ENCODE results near the gene RUNX2.
"Not testable (repeated sequence)": the region's sequence is repeated elsewhere in the genome, so short reads cannot be mapped to it uniquely, and the experiment has no call there.

Gene RUNX2

DNA sequence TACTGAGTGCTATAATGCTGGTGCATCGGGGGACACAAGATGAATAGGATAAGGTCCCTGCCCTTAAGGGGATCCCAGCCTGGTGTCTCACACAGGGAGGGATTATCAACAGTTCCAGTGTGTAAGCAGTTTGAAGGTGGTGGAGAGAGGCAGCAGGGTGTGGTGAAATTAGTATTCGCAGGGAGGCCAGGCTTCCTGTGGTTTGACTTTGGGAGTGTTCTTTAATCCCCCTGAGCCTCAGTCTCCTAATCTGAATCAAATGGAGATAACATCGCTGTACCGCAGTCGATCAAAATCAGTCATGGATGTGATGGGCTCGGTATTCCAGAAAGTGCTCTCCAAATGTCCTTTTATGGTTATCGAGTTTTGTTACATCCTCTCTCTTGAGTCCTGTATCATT, 337.7 kb downstream of the RUNX2 start:
- in situ Hi-C loops (cut with MboI; ENCODE audit: low pct_unique_long_range_greater_than_20kb, low sequenced_read_pairs): no loop called here
- DNase-seq: peak; percentile 58

GRCh38 chr6:45666846-45667245, 338.7 kb downstream of the RUNX2 start:
- in situ Hi-C loops (cut with MboI; ENCODE audit: low pct_unique_long_range_greater_than_20kb, low sequenced_read_pairs): no loop called here
- DNase-seq: peak; percentile 57

DNA sequence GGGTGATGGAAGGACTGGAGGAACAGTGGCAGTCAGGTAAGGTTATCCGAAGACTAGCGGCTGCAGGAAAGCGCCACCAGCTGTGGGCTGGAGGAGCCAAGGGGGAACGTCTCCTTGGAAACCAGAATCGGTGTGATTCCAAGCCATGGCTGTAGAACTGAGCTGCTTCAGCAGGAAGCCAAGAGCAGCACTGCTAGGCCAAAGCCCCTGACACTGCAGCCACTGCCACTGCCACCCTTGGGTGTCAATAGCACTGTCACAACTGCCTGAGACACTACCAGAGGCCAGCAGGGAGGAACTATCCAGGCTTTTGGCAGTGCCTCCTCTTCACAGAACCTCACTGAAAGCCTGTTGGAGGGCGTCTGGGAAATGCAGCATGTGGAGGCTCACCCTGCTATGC, 339.2 kb downstream of the RUNX2 start:
- in situ Hi-C loops (cut with MboI; ENCODE audit: low pct_unique_long_range_greater_than_20kb, low sequenced_read_pairs): no loop called here

DNA sequence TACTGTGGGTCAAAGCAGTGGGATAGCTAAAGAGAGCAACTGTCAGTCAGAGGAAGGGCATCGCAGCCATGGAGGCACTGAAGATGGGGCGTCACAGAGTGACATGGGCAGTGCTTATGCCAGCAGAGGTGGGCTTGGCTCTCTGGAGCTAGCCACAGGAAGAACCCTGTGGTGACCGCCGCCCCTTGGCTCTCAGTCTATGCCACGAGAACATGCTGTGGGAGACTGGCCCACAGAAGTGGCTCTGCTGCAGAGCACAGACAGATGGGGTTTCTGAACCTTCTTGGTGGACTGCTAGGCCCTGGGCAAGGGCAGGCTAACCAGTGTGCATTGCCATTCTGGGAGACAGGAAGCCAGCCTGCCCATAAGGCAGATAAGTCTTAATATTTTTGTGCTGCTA, 339.6 kb downstream of the RUNX2 start:
- in situ Hi-C loops (cut with MboI; ENCODE audit: low pct_unique_long_range_greater_than_20kb, low sequenced_read_pairs): no loop called here
- DNase-seq: no peak

More for the DNA sequence above, 339.2 kb downstream of the RUNX2 start:
- DNase-seq: no peak

GRCh38 chr6:45668705-45669104, 340.6 kb downstream of the RUNX2 start:
- in situ Hi-C loops (cut with MboI; ENCODE audit: low pct_unique_long_range_greater_than_20kb, low sequenced_read_pairs): no loop called here

DNA sequence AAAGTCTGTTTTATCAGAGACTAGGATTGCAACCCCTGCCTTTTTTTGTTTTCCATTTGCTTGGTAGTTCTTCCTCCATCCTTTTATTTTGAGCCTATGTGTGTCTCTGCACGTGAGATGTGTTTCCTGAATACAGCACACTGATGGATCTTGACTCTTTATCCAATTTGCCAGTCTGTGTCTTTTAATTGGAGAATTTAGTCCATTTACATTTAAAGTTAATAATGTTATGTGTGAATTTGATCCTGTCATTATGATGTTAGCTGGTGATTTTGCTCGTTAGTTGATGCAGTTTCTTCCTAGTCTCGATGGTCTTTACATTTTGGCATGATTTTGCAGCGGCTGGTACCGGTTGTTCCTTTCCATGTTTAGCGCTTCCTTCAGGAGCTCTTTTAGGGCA, 345.0 kb downstream of the RUNX2 start:
- in situ Hi-C loops (cut with MboI; ENCODE audit: low pct_unique_long_range_greater_than_20kb, low sequenced_read_pairs); DNase-seq: not testable (repeated sequence)

More at GRCh38 chr6:45668705-45669104, 340.6 kb downstream of the RUNX2 start:
- no peak for DNase-seq

DNA sequence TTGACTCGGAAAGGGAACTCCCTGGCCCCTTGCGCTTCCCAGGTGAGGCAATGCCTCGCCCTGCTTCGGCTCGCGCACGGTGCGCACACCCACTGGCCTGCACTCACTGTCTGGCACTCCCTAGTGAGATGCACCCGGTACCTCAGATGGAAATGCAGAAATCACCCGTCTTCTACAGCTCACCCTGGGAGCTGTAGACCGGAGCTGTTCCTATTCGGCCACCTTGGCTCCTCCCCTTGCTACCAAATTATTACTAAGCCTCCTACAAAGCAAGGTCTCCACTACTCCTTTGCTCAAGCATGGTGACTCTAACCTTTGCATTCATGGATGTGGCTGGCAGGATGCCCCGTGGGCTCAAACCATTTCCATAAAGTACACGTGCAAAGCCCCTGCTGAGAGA, 347.0 kb downstream of the RUNX2 start:
- DNase-seq; in situ Hi-C loops (cut with MboI; ENCODE audit: low pct_unique_long_range_greater_than_20kb, low sequenced_read_pairs): not testable (repeated sequence)

DNA sequence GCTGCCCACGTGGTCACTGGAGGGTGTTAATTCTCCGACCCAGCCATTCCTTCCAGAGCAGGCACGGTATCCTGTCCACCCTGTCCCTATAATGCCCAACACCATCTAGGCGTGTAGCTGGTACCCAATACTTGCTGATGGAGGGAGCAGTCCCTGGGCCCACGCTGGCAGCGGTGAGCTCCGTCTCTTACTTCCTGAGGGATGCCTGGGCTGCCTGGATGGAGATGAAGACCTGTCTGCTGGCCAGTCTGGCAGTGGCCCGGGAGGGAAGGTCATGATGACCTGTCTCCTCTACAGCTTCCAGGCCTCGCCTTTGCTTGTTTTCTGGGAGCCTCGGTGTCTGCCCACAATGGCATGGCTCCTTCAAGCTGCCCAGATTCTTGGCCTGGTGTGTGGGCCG, 347.5 kb downstream of the RUNX2 start:
- in situ Hi-C loops (cut with MboI; ENCODE audit: low pct_unique_long_range_greater_than_20kb, low sequenced_read_pairs): no loop called here
- no peak for DNase-seq

- no peak for DNase-seq
- in situ Hi-C loops (cut with MboI; ENCODE audit: low pct_unique_long_range_greater_than_20kb, low sequenced_read_pairs): no loop called here
Measured at GRCh38 chr6:45676380-45676779, 348.2 kb downstream of the RUNX2 start.

GRCh38 chr6:45677381-45678284, 349.5 kb downstream of the RUNX2 start:
- in situ Hi-C loops (cut with MboI; ENCODE audit: low pct_unique_long_range_greater_than_20kb, low sequenced_read_pairs): no loop called here
- peak; percentile 91 for DNase-seq

GRCh38 chr6:45678285-45678607, 350.1 kb downstream of the RUNX2 start:
- in situ Hi-C loops (cut with MboI; ENCODE audit: low pct_unique_long_range_greater_than_20kb, low sequenced_read_pairs): no loop called here
- no peak for DNase-seq

DNA sequence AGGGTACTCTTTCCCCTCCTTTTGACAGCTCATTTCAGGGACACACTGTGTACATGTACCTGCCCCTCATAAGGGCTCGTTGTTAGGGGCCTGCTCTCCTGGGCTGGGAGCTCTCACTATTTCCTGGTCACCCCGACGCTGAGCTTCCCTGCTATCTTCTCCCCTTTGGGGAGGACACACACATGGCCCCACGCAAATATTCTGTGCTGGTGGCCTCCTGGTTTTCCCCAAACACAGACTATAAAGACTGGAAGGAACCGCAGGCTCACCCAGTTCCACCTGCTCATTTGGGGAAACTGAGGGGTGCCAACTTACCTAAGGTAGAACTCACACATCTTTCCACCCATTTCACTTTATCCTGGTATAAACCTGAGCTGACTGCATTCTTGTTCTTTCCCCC, 351.0 kb downstream of the RUNX2 start:
- in situ Hi-C loops (cut with MboI; ENCODE audit: low pct_unique_long_range_greater_than_20kb, low sequenced_read_pairs): no loop called here
- no peak for DNase-seq

GRCh38 chr6:45679631-45680030, 351.5 kb downstream of the RUNX2 start:
- no peak for DNase-seq
- in situ Hi-C loops (cut with MboI; ENCODE audit: low pct_unique_long_range_greater_than_20kb, low sequenced_read_pairs): no loop called here

- in situ Hi-C loops (cut with MboI; ENCODE audit: low pct_unique_long_range_greater_than_20kb, low sequenced_read_pairs): no loop called here
- peak; percentile 29 for DNase-seq
Measured at GRCh38 chr6:45681860-45682511, 353.9 kb downstream of the RUNX2 start.

DNA sequence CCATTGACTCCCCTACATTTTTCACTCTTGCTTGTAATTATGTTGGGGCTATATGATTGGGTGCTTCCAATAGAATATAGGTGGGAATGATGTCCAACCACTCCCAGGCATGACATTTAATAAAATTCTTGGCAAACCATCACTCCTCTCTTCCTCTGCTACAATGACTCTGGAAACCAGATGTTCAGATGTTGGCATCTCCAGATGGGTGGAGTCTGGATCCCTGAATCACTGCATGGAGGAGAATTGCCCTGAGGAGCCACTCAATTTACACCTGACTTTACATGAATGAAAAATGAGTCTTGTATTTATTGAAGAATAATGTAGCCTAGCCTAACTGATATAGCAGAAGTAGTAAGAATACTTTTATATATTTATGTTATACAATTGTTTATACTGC, 356.3 kb downstream of the RUNX2 start:
- in situ Hi-C loops (cut with MboI; ENCODE audit: low pct_unique_long_range_greater_than_20kb, low sequenced_read_pairs): no loop called here

GRCh38 chr6:45685076-45685475, 356.9 kb downstream of the RUNX2 start:
- in situ Hi-C loops (cut with MboI; ENCODE audit: low pct_unique_long_range_greater_than_20kb, low sequenced_read_pairs): no loop called here

More for the DNA sequence above, 356.3 kb downstream of the RUNX2 start:
- no peak for DNase-seq

GRCh38 chr6:45686841-45687569, 358.9 kb downstream of the RUNX2 start:
- in situ Hi-C loops (cut with MboI; ENCODE audit: low pct_unique_long_range_greater_than_20kb, low sequenced_read_pairs): no loop called here
- DNase-seq: no peak

More at GRCh38 chr6:45685076-45685475, 356.9 kb downstream of the RUNX2 start:
- no peak for DNase-seq

- in situ Hi-C loops (cut with MboI; ENCODE audit: low pct_unique_long_range_greater_than_20kb, low sequenced_read_pairs): no loop called here
- no peak for DNase-seq
Measured at GRCh38 chr6:45687570-45687969, 359.4 kb downstream of the RUNX2 start.

GRCh38 chr6:45688180-45688579, 360.1 kb downstream of the RUNX2 start:
- in situ Hi-C loops (cut with MboI; ENCODE audit: low pct_unique_long_range_greater_than_20kb, low sequenced_read_pairs): no loop called here

More at GRCh38 chr6:45688180-45688579, 360.1 kb downstream of the RUNX2 start:
- no peak for DNase-seq
